K562 (cell line): ENCODE results near the gene ALG12. TPM values are rescaled to one million over a fixed set of nuclear protein-coding genes. Genes with fewer than 3 reads are reported as not detected.

Experiments used
- CREB1 ChIP-seq, 2 experiments: sonication (generic) in 1 of 2; formaldehyde crosslinking in 1 of 2; IDR thresholded peaks; 2 replicates each; pipeline versions ENCODE4 v1.6.1 to v1.8.0; 2012 to 2022; ENCODE audit warnings: inconsistent platforms in 1 of 2, mild to moderate bottlenecking in 1 of 2, missing genetic modification reagents in 1 of 2, moderate library complexity in 1 of 2
- CREM ChIP-seq: IDR thresholded peaks from 2 replicates; pipeline ENCODE4 v1.6.1; 2014; ENCODE audit warnings: antibody characterized with exemption, low read depth
- CTBP1 ChIP-seq: fragments of 450-650 bp; IDR thresholded peaks from 2 replicates; pipeline ENCODE4 v1.6.1; 2016; ENCODE audit warnings: borderline replicate concordance
- CXXC5 ChIP-seq: fragments of 250-450 bp; sonication (Bioruptor Pico); IDR thresholded peaks from 2 replicates; pipeline ENCODE4 v1.8.0; 2022; ENCODE audit warnings: inconsistent platforms, mild to moderate bottlenecking, moderate library complexity
- FOXJ3 ChIP-seq: sonication (generic); formaldehyde crosslinking; IDR thresholded peaks from 2 replicates; pipeline ENCODE4 v1.4.0; 2020; ENCODE audit warnings: mild to moderate bottlenecking, missing genetic modification reagents
- HMGN3 ChIP-seq: IDR thresholded peaks from 2 replicates; pipeline ENCODE4 v1.6.1; 2011; ENCODE audit warnings: borderline replicate concordance, low read depth, mild to moderate bottlenecking, mixed read lengths, low read length; ENCODE audit not compliant: insufficient read length; ENCODE audit errors: extremely low read depth
- JUN ChIP-seq, 2 experiments: sonication (generic) in 1 of 2; formaldehyde crosslinking in 1 of 2; IDR thresholded peaks; 2 replicates each; pipeline versions ENCODE4 v1.6.1 to v1.8.0; 2012 to 2022; ENCODE audit warnings: borderline replicate concordance in 2 of 2, mild to moderate bottlenecking in 2 of 2, improper control_type of control experiment in 1 of 2, low read depth in 1 of 2, low read length in 1 of 2, missing genetic modification reagents in 1 of 2
- KDM5B ChIP-seq: fragments of 200-600 bp; sonication (generic); IDR thresholded peaks from 2 replicates; pipeline ENCODE4 v1.6.1; 2012; ENCODE audit warnings: low read depth, mild to moderate bottlenecking, moderate library complexity, low read length, control low read depth, inconsistent platforms; ENCODE audit not compliant: insufficient replicate concordance
- LEF1 ChIP-seq: fragments of 450-650 bp; IDR thresholded peaks from 2 replicates; pipeline ENCODE4 v1.6.1; 2016; ENCODE audit warnings: mild to moderate bottlenecking
- MBD2 ChIP-seq: sonication (generic); IDR thresholded peaks from 2 replicates; pipeline ENCODE4 v1.6.1; 2016; ENCODE audit warnings: low read depth, borderline replicate concordance
- MLX ChIP-seq, 2 experiments: fragments of 450-650 bp in 1 of 2; sonication (generic) in 1 of 2; formaldehyde crosslinking; conservative IDR thresholded peaks; 2 replicates each; pipeline versions ENCODE4 v1.4.0 to v1.8.1; 2020 to 2022; ENCODE audit warnings: mild to moderate bottlenecking in 1 of 2, missing genetic modification reagents in 1 of 2
- MTA3 ChIP-seq: fragments of 450-650 bp; formaldehyde crosslinking; IDR thresholded peaks from 2 replicates; pipeline ENCODE4 v1.6.1; 2017; ENCODE audit warnings: mild to moderate bottlenecking, borderline replicate concordance
- POU5F1 ChIP-seq: fragments of 150-350 bp; IDR thresholded peaks from 2 replicates; pipeline ENCODE4 v1.6.1; 2014; ENCODE audit warnings: borderline replicate concordance, low read length, low read depth, mild to moderate bottlenecking; ENCODE audit not compliant: partially characterized antibody
- PTBP1 ChIP-seq: fragments of 200-400 bp; formaldehyde crosslinking; IDR thresholded peaks from 2 replicates; pipeline ENCODE4 v1.6.1; 2017; ENCODE audit warnings: low read depth, low read length
- RB1 ChIP-seq: fragments of 450-650 bp; IDR thresholded peaks from 2 replicates; pipeline ENCODE4 v1.6.1; 2017; ENCODE audit warnings: low read depth, mild to moderate bottlenecking
- RBFOX2 ChIP-seq: fragments of 200-400 bp; formaldehyde crosslinking; IDR thresholded peaks from 2 replicates; pipeline ENCODE4 v1.6.1; 2017; ENCODE audit warnings: low read depth, mild to moderate bottlenecking, low read length, moderate library complexity
- TOE1 ChIP-seq, 2 experiments: fragments of 450-650 bp in 1 of 2; sonication (generic) in 1 of 2; formaldehyde crosslinking in 1 of 2; IDR thresholded peaks; 2 replicates each; pipeline versions ENCODE4 v1.7.1 to v1.8.0; 2016 to 2022; ENCODE audit warnings: borderline replicate concordance in 2 of 2, mild to moderate bottlenecking in 2 of 2, antibody characterized with exemption in 1 of 2, inconsistent platforms in 1 of 2, low read depth in 1 of 2, missing genetic modification reagents in 1 of 2, moderate library complexity in 1 of 2
- UBTF ChIP-seq, 2 experiments: IDR thresholded peaks; 2 replicates each; pipeline ENCODE4 v1.6.1; 2012; ENCODE audit warnings: improper control_type of control experiment in 2 of 2, low read depth in 2 of 2, low read length in 2 of 2, borderline replicate concordance in 1 of 2
- ZNF140 ChIP-seq: fragments of 250-450 bp; sonication (Bioruptor Pico); IDR thresholded peaks from 2 replicates; pipeline ENCODE4 v1.8.0; 2021; ENCODE audit warnings: moderate library complexity, mild to moderate bottlenecking, inconsistent platforms
- ZNF274 ChIP-seq: IDR thresholded peaks from 2 replicates; pipeline ENCODE4 v1.6.1; 2011; ENCODE audit warnings: low read depth, mild to moderate bottlenecking, low read length, moderate library complexity, borderline replicate concordance
- ZNF75A ChIP-seq: fragments of 450-650 bp; formaldehyde crosslinking; IDR thresholded peaks from 2 replicates; pipeline ENCODE4 v1.4.0; 2020; ENCODE audit warnings: mild to moderate bottlenecking
- polyA plus RNA-seq, 8 experiments: library from polyadenylated mRNA; depleted of rRNA in 4 of 8; stranded (reverse) in 5 of 8; unstranded in 3 of 8; fragments of >200 nt; fragmentation: Nextera tagmentation in 2 of 8; fragmentation: Illumina TruSeq in 1 of 8; extraction: Ambion mirVana in 2 of 8; extraction: Trizol in 1 of 8; gene quantifications; 2 replicates each; pipeline versions ENCODE4 v1.2.1 to v1.2.3, GENCODE V29; 2011 to 2014; ENCODE audit warnings: inconsistent platforms in 1 of 8, missing spikeins in 1 of 8
- total RNA-seq, 7 experiments: library from RNA; depleted of rRNA in 6 of 7; stranded (reverse); fragments of >200 nt in 6 of 7; fragmentation: Illumina TruSeq in 2 of 7; extraction: Trizol in 2 of 7; gene quantifications; 2 replicates each; pipeline versions ENCODE4 v1.2.1 to v1.2.3, GENCODE V29; 2011 to 2021; ENCODE audit warnings: low replicate concordance in 1 of 7
- TF ChIP-seq, protein P1 (sequence below): sonication (generic); formaldehyde crosslinking; IDR thresholded peaks from 2 replicates; pipeline ENCODE4 v1.8.0; 2022; ENCODE audit warnings: missing genetic modification reagents, mild to moderate bottlenecking, borderline replicate concordance

The ALG12 gene
- total and polyA plus RNA-seq, 9 of the 15 experiments (the other 6 are each of a cell fraction or from before 2014, with no cell fraction given) = 0.20 to 8.5 (median 3.4) TPM

DNA sequence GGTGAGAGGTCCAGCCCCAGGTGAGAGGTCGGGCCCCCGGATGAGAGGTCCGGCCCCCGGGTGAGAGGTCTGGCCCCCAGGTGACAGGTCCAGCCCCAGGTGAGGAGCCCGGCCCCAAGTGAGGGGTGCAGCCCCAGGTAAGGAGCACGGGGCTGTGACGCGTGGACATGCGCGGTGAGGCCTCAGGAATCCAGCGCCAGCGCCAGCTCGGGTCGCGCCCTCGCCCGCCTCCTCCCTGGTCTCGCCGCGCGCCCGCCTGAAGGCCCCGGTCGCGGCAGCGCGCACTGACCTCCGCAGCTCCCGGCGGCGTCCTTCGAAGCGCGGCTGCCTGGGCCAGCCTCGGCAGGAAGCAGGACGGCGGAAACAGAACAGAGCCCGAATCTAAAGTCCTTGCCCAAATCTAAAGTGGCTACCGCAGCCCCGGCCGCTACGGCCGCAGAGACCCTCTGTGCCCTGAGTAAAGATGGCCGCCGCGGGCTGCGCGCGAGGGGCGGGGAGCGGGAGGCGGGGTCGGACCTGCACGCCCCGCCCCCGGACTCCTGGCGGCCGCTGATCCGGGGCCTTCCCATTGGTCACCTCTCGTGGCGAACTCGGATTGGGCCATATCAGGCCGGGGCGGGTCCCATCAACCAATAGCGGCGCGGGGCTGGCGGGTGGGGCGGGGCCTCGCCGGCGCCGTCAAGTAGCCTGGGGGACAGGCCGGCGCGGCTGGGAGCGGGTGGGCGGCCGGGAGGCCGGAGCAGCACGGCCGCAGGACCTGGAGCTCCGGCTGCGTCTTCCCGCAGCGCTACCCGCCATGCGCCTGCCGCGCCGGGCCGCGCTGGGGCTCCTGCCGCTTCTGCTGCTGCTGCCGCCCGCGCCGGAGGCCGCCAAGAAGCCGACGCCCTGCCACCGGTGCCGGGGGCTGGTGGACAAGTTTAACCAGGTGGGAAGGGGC is at the start of gene ALG12, which contains the start of gene CRELD2 (continued):
- TF ChIP-seq KDM5B (peak; percentile 66), CREB1 (IDR thresholded peaks at IDR 0.05) (peak; percentile 40), CREB1 (CRISPR knock-in tag; IDR thresholded peaks at IDR 0.05) (no peak; the same call in 1 of the 2 replicates), UBTF (IDR thresholded peaks at IDR 0.05; ENCODE audit: borderline replicate concordance in 1 of 2, low read depth in 2 of 2, low read length in 2 of 2) (0 out of 4 replicates have a peak, but pooled peaks of 1 of the 2 experiments have one; percentile 52), JUN (IDR thresholded peaks at IDR 0.05; ENCODE audit: borderline replicate concordance, low read depth, low read length) (no peak), JUN (CRISPR knock-in tag; IDR thresholded peaks at IDR 0.05; ENCODE audit: borderline replicate concordance) (no peak), POU5F1 (no peak), CREM (peak; percentile 52), MBD2 (peak; percentile 74; the same call in 1 of the 2 replicates), HMGN3 (peak; percentile 77), MLX (CRISPR knock-in tag; conservative IDR thresholded peaks at IDR 0.05) (no peak), TOE1 (IDR thresholded peaks at IDR 0.05; ENCODE audit: borderline replicate concordance) (no peak), TOE1 (CRISPR knock-in tag; IDR thresholded peaks at IDR 0.05; ENCODE audit: borderline replicate concordance, low read depth) (no peak), RB1 (peak; percentile 69), CXXC5 (CRISPR knock-in tag) (peak; percentile 80), ZNF75A (CRISPR knock-in tag) (no peak), ZNF274 (no peak), MTA3 (peak; percentile 56; the same call in 1 of the 2 replicates), FOXJ3 (CRISPR knock-in tag) (no peak), CTBP1 (peak; percentile 90), PTBP1 (no peak), ZNF140 (no peak), LEF1 (no peak), RBFOX2 (peak; percentile 84)
- TF ChIP-seq, protein P1, sequence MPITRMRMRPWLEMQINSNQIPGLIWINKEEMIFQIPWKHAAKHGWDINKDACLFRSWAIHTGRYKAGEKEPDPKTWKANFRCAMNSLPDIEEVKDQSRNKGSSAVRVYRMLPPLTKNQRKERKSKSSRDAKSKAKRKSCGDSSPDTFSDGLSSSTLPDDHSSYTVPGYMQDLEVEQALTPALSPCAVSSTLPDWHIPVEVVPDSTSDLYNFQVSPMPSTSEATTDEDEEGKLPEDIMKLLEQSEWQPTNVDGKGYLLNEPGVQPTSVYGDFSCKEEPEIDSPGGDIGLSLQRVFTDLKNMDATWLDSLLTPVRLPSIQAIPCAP (CRISPR knock-in tag) = no peak
